ENCODE data around the gene DLX4. TPM values are rescaled to one million over a fixed set of nuclear protein-coding genes. Genes with fewer than 3 reads are reported as not detected.

The DLX4 gene, protein sequence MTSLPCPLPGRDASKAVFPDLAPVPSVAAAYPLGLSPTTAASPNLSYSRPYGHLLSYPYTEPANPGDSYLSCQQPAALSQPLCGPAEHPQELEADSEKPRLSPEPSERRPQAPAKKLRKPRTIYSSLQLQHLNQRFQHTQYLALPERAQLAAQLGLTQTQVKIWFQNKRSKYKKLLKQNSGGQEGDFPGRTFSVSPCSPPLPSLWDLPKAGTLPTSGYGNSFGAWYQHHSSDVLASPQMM
- 0.55 TPM for polyA plus RNA-seq (2013, experiment 1 of 2)
- 0.31 TPM for polyA plus RNA-seq (2013, experiment 2 of 2)

DNA sequence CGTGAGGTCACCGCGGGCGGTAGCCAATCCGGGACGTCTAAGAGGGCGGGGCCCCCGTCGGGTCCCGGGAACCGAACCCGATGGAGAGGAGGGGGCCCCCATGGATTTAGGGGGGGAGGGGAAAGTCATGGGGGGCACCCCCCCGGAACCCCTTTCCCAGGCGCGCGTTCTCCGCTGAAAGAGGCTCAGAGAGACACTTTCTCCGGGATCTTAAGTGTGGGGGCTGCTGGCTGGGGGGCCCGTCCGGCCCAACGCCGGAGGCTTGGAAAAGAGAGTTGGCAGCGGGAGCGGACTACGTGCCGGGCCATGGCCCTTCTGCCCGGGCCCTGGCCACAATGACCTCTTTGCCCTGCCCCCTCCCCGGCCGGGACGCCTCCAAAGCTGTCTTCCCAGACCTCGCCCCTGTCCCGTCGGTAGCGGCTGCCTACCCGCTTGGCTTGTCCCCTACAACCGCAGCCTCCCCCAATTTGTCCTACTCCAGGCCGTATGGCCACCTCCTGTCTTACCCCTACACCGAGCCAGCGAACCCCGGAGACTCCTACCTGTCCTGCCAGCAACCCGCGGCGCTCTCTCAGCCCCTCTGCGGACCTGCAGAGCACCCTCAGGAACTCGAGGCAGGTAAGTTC lies at the start of gene DLX4:
DLX4 (plus strand) TSS at position 57 of the 626 bp plus-strand sequence; CDS start at position 336, 279 bp downstream.
- H3K27me3 ChIP-seq (ENCODE audit: insufficient read depth, low read length, poor library complexity), result peaks cover 87% of the 10 kb centered on the region
- no peak within 1 kb of the TSS for H2BK120ac ChIP-seq (ENCODE audit: low read depth, low read length)
- no peaks in the 10 kb centered on the region for H3K4me1 ChIP-seq (ENCODE audit: control insufficient read depth, low read depth, low read length)
- H4K5ac ChIP-seq (ENCODE audit: low read length), result no peak within 1 kb of the TSS
- H3K79me2 ChIP-seq (ENCODE audit: control insufficient read depth, insufficient read depth, low read length), result no peaks in the 10 kb centered on the region
- no peak within 1 kb of the TSS for H2BK5ac ChIP-seq (ENCODE audit: low read length)
- whole genome bisulfite sequencing (ENCODE audit: extremely low coverage, insufficient coverage, low lambda C conversion rate), result no CpG with 5 or more reads among the region's 45 CpGs
- peak within 1 kb of the TSS; percentile 94 for H3K4me2 ChIP-seq (ENCODE audit: low read length)
- peak within 1 kb of the TSS; percentile 48 for H3K4me3 ChIP-seq (ENCODE audit: low read length)
- no peak within 1 kb of the TSS for H2AK5ac ChIP-seq (ENCODE audit: low read length)
- H4K8ac ChIP-seq (ENCODE audit: low read depth, low read length), result no peak within 1 kb of the TSS
- H3K27ac ChIP-seq (ENCODE audit: low read depth, low read length), result no peak within 1 kb of the TSS
- H3K18ac ChIP-seq (ENCODE audit: low read length), result no peak within 1 kb of the TSS
- H3K23ac ChIP-seq (ENCODE audit: low read length), result peak within 1 kb of the TSS; percentile 80
- H3K56ac ChIP-seq (ENCODE audit: low read length), result peak within 1 kb of the TSS; percentile 69
- no peaks in the 10 kb centered on the region for H3K79me1 ChIP-seq (ENCODE audit: low read length)
- H3K36me3 ChIP-seq (ENCODE audit: control insufficient read depth, insufficient read depth, low read length), result no peaks in the 10 kb centered on the region
- DNase-seq, result no peak
- H3K9ac ChIP-seq (ENCODE audit: low read length), result peak within 1 kb of the TSS; percentile 69
- no peak within 1 kb of the TSS for H3K4ac ChIP-seq (ENCODE audit: low read depth, low read length)
- H2BK15ac ChIP-seq (replicated peaks; ENCODE audit: low read depth), result no peak within 1 kb of the TSS

DNA sequence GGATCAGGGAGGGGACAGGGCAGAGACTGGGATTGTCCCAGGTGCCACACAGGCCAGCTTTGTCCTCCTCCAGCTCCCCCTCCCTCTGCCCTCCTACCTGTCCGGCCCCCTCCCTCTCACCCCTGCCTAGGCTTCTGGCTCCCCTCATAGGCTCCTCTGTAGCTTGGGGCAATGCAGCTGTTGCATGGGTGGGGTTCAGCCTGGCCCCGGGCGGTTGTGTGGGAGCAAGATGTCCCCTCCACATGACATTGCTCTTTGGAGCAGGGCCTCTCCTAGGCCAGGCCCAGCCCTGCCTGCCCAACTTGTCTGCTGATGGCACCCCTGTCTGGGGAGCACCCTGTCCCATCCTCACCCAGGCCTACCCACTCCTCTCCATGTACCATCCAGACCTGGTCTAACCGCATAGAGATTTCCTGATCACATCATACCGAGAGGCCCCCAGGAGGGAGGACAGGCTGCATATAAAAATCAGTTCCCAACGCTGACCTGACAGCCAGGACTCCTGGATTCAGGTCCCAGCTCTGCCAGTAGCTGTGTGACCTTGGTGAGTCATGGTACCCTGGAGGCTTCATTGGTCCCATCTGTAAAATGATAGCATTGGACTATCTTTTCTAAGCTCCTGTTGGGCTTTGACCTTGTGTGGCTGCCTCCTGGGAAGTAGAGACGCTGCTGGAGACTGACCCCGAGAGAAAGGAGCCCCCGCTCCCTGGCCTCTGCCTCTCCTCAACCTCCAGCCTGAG lies 48.8 kb upstream of the DLX4 start:
- Histone ChIP-seq H4K5ac (ENCODE audit: low read length) (no peak overlapping the region), H3K4me2 (ENCODE audit: low read length) (no peak overlapping the region), H3K79me1 (ENCODE audit: low read length) (no peaks in the 10 kb centered on the region), H3K36me3 (ENCODE audit: control insufficient read depth, insufficient read depth, low read length) (no peaks in the 10 kb centered on the region), H3K4me1 (ENCODE audit: control insufficient read depth, low read depth, low read length) (no peaks in the 10 kb centered on the region), H3K27ac (ENCODE audit: low read depth, low read length) (no peak overlapping the region), H3K79me2 (ENCODE audit: control insufficient read depth, insufficient read depth, low read length) (no peaks in the 10 kb centered on the region), H3K9ac (ENCODE audit: low read length) (no peak overlapping the region), H3K27me3 (ENCODE audit: insufficient read depth, low read length, poor library complexity) (no peaks in the 10 kb centered on the region), H3K23ac (ENCODE audit: low read length) (no peak overlapping the region), H2BK120ac (ENCODE audit: low read depth, low read length) (no peak overlapping the region), H3K4me3 (ENCODE audit: low read length) (no peak overlapping the region), H2BK15ac (replicated peaks; ENCODE audit: low read depth) (no peak overlapping the region), H2BK5ac (ENCODE audit: low read length) (no peak overlapping the region), H2AK5ac (ENCODE audit: low read length) (no peak overlapping the region), H3K56ac (ENCODE audit: low read length) (no peak overlapping the region), H3K18ac (ENCODE audit: low read length) (no peak overlapping the region), H3K4ac (ENCODE audit: low read depth, low read length) (no peak overlapping the region), H4K8ac (ENCODE audit: low read depth, low read length) (no peak overlapping the region)
- no CpG with 5 or more reads among the region's 9 CpGs for WGBS (ENCODE audit: extremely low coverage, insufficient coverage, low lambda C conversion rate)
- no peak for DNase-seq

DNA sequence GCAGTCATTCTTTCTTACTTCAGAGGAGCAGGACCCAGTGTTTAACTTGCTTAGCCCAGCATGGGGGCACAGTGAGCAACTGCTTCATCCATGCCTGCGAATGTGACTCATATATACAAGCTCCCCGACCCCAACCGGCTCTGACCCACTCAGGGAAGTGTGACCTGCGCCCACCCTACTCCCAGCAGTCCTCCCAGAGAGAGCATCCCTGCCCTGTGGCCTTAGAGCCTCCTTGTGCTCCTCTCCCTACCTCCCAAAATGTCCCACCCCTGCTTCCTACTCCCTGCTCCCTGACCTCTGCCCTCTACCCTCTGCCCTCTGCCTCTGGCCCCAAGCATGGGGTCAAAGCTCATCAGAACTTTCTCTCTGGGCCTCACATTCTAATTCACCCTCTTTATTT lies 46.9 kb upstream of the DLX4 start:
- H3K23ac ChIP-seq (ENCODE audit: low read length), result no peak overlapping the region
- no peak overlapping the region for H4K5ac ChIP-seq (ENCODE audit: low read length)
- no peak overlapping the region for H2BK5ac ChIP-seq (ENCODE audit: low read length)
- H3K4me1 ChIP-seq (ENCODE audit: control insufficient read depth, low read depth, low read length), result no peaks in the 10 kb centered on the region
- H3K27me3 ChIP-seq (ENCODE audit: insufficient read depth, low read length, poor library complexity), result no peaks in the 10 kb centered on the region
- H2BK15ac ChIP-seq (replicated peaks; ENCODE audit: low read depth), result no peak overlapping the region
- no peak overlapping the region for H3K27ac ChIP-seq (ENCODE audit: low read depth, low read length)
- no peak overlapping the region for H3K18ac ChIP-seq (ENCODE audit: low read length)
- WGBS (ENCODE audit: extremely low coverage, insufficient coverage, low lambda C conversion rate), result no CpG with 5 or more reads among the region's 4 CpGs
- H3K4ac ChIP-seq (ENCODE audit: low read depth, low read length), result no peak overlapping the region
- no peak overlapping the region for H3K4me3 ChIP-seq (ENCODE audit: low read length)
- no peaks in the 10 kb centered on the region for H3K79me2 ChIP-seq (ENCODE audit: control insufficient read depth, insufficient read depth, low read length)
- no peaks in the 10 kb centered on the region for H3K79me1 ChIP-seq (ENCODE audit: low read length)
- DNase-seq, result no peak
- no peak overlapping the region for H3K9ac ChIP-seq (ENCODE audit: low read length)
- H2BK120ac ChIP-seq (ENCODE audit: low read depth, low read length), result no peak overlapping the region
- no peak overlapping the region for H3K4me2 ChIP-seq (ENCODE audit: low read length)
- no peaks in the 10 kb centered on the region for H3K36me3 ChIP-seq (ENCODE audit: control insufficient read depth, insufficient read depth, low read length)
- no peak overlapping the region for H3K56ac ChIP-seq (ENCODE audit: low read length)
- H4K8ac ChIP-seq (ENCODE audit: low read depth, low read length), result no peak overlapping the region
- no peak overlapping the region for H2AK5ac ChIP-seq (ENCODE audit: low read length)

DNA sequence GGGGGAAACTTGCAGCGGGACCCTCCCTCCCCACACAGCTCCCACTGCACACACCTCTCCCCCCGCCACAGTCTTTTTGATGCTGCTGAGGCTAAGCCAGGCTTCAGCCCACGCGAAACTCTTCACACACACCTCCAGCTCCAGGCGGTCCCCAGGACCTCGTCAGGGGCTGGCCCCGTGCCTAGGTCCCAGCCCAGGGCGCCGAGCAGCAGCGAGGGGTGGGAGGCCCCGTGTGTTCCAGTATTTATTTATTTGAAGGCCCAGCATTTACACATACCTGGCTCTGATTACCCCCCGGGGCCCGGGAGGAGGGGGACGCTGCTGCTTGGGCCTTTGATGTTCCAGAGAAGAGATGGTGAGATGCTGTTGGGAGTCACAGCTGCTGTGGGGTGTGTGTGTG lies 44.9 kb upstream of the DLX4 start:
- Histone ChIP-seq H3K56ac (ENCODE audit: low read length) (no peak overlapping the region), H3K23ac (ENCODE audit: low read length) (no peak overlapping the region), H2BK15ac (replicated peaks; ENCODE audit: low read depth) (no peak overlapping the region), H3K18ac (ENCODE audit: low read length) (no peak overlapping the region), H2AK5ac (ENCODE audit: low read length) (no peak overlapping the region), H3K27me3 (ENCODE audit: insufficient read depth, low read length, poor library complexity) (no peaks in the 10 kb centered on the region), H3K36me3 (ENCODE audit: control insufficient read depth, insufficient read depth, low read length) (no peaks in the 10 kb centered on the region), H2BK120ac (ENCODE audit: low read depth, low read length) (no peak overlapping the region), H3K4ac (ENCODE audit: low read depth, low read length) (no peak overlapping the region), H3K4me1 (ENCODE audit: control insufficient read depth, low read depth, low read length) (no peaks in the 10 kb centered on the region), H2BK5ac (ENCODE audit: low read length) (no peak overlapping the region), H3K27ac (ENCODE audit: low read depth, low read length) (no peak overlapping the region), H3K9ac (ENCODE audit: low read length) (no peak overlapping the region), H3K79me2 (ENCODE audit: control insufficient read depth, insufficient read depth, low read length) (no peaks in the 10 kb centered on the region), H3K79me1 (ENCODE audit: low read length) (no peaks in the 10 kb centered on the region), H3K4me3 (ENCODE audit: low read length) (no peak overlapping the region), H3K4me2 (ENCODE audit: low read length) (no peak overlapping the region), H4K5ac (ENCODE audit: low read length) (no peak overlapping the region), H4K8ac (ENCODE audit: low read depth, low read length) (no peak overlapping the region)
- no peak for DNase-seq
- no CpG with 5 or more reads among the region's 14 CpGs for WGBS (ENCODE audit: extremely low coverage, insufficient coverage, low lambda C conversion rate)

DNA sequence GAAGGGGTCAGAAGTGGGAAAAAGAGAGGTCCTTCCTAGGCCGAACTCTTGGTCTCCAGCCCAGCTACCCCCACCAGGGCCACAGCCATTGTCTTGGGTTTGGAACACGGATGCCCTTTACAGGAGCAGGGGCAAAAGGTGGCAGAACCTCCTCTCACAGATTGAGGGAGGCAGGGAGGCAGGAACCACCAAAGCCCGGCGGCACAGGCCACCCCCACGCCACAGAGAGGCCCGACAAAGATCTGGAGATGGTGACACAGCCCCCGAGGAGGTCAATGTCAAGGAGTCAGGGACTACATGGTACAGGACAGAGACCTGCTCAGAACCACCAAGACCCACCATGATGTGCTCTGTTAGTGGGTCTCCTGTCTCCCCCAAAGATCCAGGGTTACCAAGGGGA lies 44.4 kb upstream of the DLX4 start:
- Histone ChIP-seq H3K56ac (ENCODE audit: low read length) (no peak overlapping the region), H2BK120ac (ENCODE audit: low read depth, low read length) (no peak overlapping the region), H4K5ac (ENCODE audit: low read length) (no peak overlapping the region), H3K9ac (ENCODE audit: low read length) (no peak overlapping the region), H3K79me1 (ENCODE audit: low read length) (no peaks in the 10 kb centered on the region), H4K8ac (ENCODE audit: low read depth, low read length) (no peak overlapping the region), H3K23ac (ENCODE audit: low read length) (peak overlapping the region; percentile 89), H3K4me1 (ENCODE audit: control insufficient read depth, low read depth, low read length) (no peaks in the 10 kb centered on the region), H3K27ac (ENCODE audit: low read depth, low read length) (no peak overlapping the region), H2BK5ac (ENCODE audit: low read length) (no peak overlapping the region), H3K4ac (ENCODE audit: low read depth, low read length) (no peak overlapping the region), H3K27me3 (ENCODE audit: insufficient read depth, low read length, poor library complexity) (no peaks in the 10 kb centered on the region), H3K79me2 (ENCODE audit: control insufficient read depth, insufficient read depth, low read length) (no peaks in the 10 kb centered on the region), H3K18ac (ENCODE audit: low read length) (no peak overlapping the region), H3K4me3 (ENCODE audit: low read length) (no peak overlapping the region), H2AK5ac (ENCODE audit: low read length) (no peak overlapping the region), H3K4me2 (ENCODE audit: low read length) (no peak overlapping the region), H3K36me3 (ENCODE audit: control insufficient read depth, insufficient read depth, low read length) (no peaks in the 10 kb centered on the region), H2BK15ac (replicated peaks; ENCODE audit: low read depth) (no peak overlapping the region)
- no CpG with 5 or more reads among the region's 7 CpGs for WGBS (ENCODE audit: extremely low coverage, insufficient coverage, low lambda C conversion rate)
- DNase-seq, result no peak

All from mesendoderm (in vitro differentiated cells).